NCI-H128 (cell line): ENCODE measurements around the gene LYVE1.

Experiments
- DNase-seq: peaks from one replicate; lab custom pipeline; 2025; ENCODE audit not compliant: unreplicated experiment; lab: John Stamatoyannopoulos, UW

The LYVE1 gene

DNA sequence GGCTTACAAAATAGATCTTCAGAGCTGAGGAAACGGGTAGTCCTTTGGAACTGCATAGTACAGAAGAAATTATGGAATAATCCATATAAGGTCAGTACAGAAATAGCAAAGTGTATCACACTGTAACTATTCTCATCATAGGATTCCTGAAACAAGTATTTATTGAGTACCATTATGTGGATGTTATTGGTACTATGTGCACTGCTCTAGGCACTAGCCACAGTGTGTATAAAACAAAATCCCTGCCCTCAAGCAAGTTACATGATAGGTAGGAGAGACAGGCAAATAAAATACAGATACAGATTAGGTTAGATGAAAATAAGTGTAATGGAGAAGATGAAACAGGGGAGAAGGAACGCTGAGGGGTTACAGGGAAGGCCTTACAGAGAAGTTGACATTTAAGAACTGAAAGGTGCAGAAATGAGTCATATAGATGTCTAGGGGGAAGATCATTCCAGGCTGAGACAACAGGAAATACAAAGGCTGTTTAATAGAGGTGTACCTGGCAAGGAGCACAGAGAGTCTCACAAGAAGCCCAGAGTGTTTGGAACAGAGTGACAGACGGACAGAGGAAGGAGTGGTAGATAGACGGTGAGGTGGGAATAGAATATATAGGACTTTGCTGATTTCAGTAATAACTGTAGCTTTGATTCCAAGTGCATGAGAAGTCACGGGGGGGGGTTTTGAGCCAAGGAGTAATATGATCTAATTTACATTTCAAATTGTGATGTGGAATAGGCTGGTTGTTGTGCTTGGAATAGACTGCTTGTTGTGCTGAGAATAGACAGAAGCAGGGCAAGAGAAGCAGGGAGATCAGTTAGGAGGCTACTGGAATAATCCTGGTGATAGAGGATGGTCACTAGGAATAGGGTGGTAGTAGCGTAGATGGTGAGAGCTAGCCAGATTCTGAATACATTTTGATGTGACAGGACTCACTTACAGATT lies 41.2 kb downstream of the LYVE1 start:
- DNase-seq, result no peak

- DNase-seq, result no peak
Observed at GRCh38 chr11:10524471-10524870, 44.0 kb downstream of the LYVE1 start.

- no peak for DNase-seq
Observed at GRCh38 chr11:10522921-10523320, 45.5 kb downstream of the LYVE1 start.

DNA sequence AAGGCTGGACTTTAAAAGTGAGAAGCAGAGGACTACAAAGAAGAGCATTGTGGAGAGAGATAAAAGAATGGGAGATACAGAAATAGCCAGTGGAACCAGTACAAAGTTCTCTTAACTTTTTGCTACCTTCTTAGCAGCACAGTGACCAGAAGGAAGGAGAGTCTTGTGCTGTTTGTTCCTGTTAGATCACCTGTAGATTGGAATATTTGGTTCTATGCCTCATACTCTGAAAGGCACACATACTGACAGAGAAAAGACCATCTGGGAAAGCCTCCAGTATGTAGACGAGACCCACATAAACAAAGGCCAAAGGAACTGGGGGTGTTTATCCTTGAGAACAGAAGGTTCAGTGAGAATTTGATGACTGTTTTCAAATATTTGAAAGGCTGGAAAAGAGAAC lies 46.2 kb downstream of the LYVE1 start:
- no peak for DNase-seq

DNA sequence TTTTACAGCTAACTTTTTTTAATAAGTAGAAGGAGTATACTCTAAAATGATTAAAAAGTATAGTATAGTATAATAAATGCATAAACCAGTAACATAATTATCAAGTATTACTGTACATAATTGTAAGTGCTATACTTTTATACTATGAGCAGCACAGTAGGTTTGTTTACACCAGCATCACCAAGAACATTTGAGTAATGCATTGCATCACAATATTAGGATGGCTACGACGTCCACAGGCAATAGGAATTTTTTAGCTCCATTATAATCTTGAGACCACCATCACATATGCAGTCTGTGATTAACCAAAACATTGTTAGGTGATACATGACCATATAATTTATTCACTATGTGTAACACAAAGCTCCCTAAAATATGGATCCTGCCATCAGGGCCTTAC lies 47.9 kb downstream of the LYVE1 start:
- DNase-seq, result no peak

DNA sequence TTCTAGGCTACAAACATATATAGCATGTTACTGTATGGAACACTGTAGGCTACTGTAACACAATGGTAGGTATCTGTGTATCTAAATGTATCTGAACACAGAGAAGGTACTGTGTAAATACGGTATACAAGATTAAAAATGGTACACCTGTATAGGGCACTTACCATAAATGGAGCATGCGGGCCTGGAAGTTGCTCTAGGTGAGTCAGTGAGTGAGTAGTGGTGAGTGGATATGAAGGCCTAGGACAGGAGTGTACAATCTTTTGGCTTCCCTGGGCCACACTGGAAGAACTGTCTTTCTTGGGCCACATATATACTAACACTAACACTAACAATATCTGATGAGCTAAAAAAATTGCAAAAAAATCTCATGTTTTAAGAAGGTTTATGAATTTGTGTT lies 48.8 kb downstream of the LYVE1 start:
- no peak for DNase-seq

DNA sequence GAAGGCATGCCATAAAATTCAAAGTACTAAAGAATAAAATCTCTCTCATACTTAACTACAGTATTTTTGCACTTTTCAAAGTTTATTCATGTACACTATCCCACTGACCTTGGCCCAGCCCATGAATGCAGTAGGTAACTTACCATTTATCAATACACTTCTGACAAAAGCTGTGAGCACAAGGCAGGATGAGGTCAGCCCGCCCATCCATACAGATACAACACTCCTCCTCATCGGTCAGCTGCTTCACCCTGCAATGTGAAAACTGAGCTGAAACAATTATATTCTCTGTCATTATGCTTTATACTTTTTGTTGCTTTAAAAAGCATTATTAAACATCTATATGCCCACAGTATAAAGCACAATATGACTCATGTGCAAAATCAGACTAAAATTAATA lies 49.6 kb downstream of the LYVE1 start:
- DNase-seq, result no peak

- no peak for DNase-seq
Observed at GRCh38 chr11:10518123-10518522, 50.3 kb downstream of the LYVE1 start.

DNA sequence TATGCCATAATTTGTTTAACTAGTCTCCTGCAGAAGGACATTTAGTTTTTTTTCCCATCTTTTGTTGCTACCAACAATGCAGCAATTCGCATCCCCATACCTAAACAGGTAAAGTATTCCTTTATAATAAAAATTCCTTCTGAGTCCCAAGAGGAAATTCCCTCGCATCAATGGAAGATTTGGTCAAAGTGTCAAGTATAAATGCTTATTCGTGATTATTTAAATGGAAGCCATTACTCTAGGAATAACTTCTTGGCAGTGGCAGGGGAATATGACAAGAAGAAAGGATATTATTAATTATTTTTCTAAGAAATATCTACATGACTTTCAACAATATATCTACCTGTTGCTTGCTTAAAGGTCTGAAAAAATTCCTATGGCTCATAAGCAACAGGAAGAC lies 53.0 kb downstream of the LYVE1 start:
- DNase-seq, result no peak

DNA sequence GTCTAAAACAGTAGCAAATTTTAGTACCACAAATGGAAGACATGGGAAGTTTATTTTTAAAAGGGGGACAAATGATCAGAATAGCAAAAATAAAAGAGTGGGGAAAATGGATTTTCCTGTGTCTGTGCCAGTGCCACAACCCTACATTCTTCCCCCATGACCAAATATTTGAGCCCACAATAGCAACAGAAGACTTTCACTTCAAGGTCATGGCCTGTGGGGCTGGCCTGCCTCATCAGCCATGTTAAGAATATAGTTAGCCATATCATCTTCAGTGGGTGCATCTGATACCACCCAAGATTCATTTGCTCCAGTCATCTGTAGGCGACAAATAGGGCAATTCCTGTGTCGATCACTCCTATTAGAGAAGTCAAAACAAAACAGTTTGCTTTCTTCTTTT lies 53.8 kb downstream of the LYVE1 start:
- no peak for DNase-seq

DNA sequence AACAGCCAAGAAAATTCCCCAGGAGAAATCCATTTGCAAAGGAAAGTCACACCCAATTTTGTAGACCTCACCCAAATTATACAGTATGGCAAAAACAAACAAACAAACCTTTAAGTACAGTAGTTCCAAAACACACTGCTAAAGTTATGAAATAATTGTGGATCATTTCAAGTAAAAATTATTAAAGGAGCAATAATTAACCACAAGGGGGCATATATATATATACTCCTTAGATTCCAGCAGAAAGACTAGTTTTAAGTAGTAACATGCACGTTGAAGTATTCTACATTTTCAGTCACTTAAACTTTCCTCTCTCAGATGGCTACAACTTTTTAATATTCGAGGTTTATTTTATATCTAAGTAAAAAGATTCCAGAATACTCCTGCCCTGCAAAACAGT lies 54.3 kb downstream of the LYVE1 start:
- no peak for DNase-seq

DNA sequence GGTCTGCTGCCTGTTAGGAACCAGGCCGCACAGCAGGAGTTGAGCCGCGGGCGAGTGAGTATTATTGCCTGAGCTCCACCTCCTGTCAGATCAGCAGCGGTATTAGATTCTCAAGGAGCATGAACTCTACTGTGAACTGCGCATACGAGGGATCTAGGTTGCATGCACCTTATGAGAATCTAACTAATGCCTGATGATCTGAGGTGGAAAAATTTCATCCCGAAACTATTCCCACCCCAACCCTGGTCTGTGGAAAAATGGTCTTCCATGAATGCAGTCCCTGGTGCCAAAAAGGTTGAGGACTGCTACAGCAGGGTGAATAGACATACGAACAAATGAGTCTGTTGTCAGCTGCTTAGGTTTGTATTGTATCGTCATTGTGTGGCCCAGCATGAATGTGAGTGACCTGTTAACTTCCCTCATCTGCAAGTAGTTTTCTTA lies 57.3 kb downstream of the LYVE1 start:
- DNase-seq, result no peak
